HG02642 (cell line): ENCODE data around the gene TBC1D8.

Source experiments
- ATAC-seq: cut with Tn5 transposase; IDR thresholded peaks from one replicate; pipeline ENCODE4 v1.9.1; 2021; ENCODE audit warnings: mild to moderate bottlenecking; ENCODE audit not compliant: unreplicated experiment, poor library complexity

TBC1D8 gene

DNA sequence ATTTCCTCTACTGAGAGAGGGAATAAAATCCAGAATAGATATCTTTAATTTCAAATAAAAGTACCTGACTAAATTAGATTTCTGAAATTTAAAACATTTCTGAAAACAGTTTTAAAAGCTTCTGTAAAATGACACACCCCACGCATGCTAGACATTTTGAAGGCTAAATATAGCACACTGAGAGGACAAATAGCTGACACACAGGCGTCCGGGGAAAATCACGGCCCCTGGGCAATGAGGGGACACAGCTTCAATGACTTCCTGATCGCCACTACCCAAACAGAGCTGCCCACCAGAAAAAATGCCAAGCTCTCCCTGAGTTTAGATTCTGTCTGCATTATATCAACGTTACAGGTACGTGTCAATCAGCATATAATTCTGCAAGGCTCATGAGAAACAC, 10.9 kb downstream of the TBC1D8 start:
- ATAC-seq = no peak

DNA sequence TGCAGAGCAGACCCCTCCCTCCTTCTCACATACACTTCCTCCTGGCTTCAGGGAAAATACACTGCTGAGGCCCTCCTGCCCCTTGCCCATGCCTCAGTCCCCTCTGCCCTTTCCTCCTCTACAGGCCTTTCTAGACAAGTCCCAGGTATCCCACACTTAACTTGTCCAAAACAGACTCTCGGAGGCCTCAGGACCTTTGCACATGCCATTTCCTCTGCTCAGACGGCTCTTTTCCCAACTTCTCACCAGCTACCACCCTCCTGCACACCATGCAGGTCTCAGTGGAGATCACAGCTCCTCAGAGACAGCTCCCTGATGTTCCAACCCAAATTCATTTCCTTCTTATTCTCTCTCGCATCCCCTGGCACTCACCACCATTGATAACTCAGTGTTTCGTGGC, 11.7 kb downstream of the TBC1D8 start:
- ATAC-seq = no peak

DNA sequence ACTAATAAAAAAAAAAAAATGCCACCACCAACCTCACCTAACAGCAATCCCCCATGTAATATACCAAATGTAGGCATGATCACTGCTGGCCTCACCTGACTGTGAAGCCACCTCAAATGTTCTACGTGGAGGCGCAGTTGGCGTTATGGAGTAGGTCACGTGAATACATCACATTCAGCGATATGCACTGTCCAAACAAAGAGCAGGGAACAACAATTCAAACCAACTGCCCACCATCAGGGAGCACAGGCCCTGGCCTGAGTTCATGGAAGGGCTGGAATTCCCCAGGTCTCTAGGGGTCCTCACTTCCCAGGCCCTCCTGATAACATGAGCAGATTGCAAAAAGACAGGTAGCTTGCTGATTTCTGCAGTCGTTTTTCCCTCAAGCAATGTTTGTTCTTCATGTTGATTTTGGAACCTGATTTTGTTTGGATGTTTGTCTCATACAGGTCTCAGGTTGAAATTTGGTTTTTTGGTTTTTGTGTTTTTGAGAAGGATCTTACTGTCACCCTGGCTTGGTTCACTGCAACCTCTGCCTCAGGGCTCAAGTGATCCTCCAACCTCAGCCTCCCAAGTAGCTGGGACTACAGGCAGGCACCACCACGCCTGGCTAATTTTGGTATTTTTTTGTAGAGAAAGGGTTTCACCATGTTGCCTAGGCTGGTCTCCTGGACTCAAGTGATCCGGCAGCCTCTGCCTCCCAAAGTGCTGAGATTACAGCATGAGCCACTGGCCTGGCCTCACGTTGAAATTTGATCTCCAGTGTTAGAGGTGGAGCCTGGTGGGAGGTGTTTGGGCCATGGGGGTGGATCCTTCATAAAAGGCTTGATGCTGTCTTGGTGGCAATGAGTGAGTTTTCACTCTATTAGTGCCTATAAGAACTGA, 15.5 kb downstream of the TBC1D8 start:
- ATAC-seq = no peak

DNA sequence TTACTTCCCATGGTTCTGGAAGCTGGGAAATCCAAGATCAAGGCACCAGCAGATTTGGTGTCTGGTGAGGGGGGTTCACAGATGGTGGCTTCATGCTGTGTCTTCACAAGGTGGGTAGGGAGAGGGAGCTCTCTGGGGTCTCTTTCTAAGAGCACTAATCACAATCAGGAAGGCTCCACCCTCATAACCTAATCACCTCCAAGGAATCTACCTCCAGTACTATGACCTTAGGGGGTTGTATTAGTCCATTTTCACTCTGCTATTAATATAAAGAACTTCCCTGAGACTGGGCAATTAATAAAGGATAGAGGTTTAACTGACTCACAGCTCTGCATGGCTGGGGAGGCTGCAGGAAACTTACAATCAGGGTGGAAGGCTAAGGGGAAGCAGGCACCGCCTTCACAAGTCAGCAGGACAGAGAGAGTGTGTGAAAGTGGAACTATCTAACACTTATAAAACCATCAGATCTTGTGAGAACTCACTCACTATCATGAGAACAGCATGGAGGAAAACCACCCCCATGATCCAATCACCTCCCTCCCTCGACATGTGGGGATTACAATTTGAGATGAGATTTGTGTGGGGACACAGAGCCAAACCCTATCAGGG, 17.6 kb downstream of the TBC1D8 start:
- ATAC-seq = no peak

GRCh38 chr2:101132202-101132601, 19.0 kb downstream of the TBC1D8 start:
- ATAC-seq = no peak

- ATAC-seq = no peak
Measured at GRCh38 chr2:101130081-101130480, 21.1 kb downstream of the TBC1D8 start.

- no peak for ATAC-seq
Measured at GRCh38 chr2:101127319-101128056, 23.7 kb downstream of the TBC1D8 start.

DNA sequence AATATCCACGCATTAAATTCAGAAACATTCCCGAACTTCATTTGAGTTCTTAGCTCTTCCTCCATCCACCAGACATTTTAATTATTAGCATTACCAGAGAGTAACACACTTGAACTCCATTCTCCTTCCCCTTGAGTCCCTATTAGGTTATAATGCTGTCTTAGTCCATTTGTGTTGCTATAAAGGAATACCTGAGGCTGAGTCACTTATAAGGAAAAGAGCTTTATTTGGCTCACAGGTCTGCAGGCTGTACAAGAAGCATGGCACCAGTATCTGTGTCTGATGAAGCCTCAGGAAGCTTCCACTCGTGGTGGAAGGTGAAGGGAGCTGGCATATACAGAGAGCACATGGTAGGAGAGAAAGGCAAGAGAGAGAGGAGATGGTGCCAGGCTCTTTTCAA, 25.4 kb downstream of the TBC1D8 start:
- ATAC-seq = no peak

- no peak for ATAC-seq
Measured at GRCh38 chr2:101125374-101125773, 25.8 kb downstream of the TBC1D8 start.

DNA sequence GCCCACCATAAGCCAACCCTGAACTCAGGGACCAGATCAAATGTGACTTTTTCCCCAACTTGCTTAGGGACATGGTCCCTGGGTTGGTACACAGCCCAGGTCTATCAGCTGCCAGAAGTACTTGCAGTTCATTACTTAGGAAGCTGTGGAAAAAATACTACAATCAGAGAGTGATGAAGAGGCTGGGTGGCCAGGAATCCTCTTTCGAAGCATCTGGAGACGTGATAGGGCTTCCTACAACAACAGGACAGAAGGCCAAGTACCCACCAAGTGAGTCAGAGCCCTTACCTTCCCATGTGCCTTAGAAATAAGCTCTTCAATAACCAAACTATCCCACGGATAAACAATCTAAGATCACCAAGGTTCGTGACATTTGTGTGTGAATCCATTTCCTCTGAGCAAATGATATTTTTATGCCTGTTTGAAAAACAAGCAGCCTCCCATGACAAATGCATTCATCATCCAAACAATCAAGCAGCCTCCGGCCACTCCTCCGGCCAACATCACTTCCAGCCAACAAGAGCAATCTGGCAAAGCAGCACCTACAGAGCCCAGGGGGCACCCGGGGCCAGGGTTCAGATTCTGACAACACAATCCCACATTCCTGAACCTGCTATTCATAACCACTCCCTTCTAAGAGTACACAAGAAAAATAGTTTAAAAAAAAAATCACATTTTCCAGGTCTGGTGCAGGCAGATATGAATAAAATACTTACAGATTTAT, 26.4 kb downstream of the TBC1D8 start:
- no peak for ATAC-seq

DNA sequence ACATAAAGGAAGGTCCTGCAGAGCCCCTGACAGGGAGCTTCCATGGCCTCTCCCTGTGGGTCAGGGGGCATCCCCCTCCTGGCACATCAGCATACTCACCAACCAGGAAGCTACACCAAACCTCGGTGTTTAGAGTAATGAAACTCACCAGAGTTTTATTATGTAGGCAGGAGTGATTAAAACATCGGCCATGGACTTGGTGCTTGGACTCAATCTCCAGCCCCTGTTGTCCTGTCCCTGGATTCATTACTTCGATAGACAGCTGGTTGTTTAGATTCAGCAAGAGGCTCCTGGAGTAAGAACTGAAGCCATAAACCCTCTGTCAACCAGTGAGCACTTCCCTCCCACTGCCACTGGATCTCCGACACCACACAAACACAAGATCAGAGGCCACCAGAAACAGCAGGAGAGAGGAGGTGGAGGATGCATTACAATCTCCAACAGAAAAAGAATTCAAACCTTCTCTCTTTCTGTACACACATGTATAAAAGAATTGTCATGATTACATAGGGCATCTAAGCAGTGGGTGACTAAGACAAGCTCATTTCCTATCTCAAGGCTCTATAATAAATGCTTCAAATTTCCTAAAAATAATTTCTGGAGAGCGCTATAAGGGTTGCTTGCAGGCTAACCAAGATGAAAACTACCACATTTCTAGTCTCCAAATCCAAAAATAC, 27.2 kb downstream of the TBC1D8 start:
- ATAC-seq = no peak

- ATAC-seq = no peak
Measured at GRCh38 chr2:101121174-101121573, 30.0 kb downstream of the TBC1D8 start.

DNA sequence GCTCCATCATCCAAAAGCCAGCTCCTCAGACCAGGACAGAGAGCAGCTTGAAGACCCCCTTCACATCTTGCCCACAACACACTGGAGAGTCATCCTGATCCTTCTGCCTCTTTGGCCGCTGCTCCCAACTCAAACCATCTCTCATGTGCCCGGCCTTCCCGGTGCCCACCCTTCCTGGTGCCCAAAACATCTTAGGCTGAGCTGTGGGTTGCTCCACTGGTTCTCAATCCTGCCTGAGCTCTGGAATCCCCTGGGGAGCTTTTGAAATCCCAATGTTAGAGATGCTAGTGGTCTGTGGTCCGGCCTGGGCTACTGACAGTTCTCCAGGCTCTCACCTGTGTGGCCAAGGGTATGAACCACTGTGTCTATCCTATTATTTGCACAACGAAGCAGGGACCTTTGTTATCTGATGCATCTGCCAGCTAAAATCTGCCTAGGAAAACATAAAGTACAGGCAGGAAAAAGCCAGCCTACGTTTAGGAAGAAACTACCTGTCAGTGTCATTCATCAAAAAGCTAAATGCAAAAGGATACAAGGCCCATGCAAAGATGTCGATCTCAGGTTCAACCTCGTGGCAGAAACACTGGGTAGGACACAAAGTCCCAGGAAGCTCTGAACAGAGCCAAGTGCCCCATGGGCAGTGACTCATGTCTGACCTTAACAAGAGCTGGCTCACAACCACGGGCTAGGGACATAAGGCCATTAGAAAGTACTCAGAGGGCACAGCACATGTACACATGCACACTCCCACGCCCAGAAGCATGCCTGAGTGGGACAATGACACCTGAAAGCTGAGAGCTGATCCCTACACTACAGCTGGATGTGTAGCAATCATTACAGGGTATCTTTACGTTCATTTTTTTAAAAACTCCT, 30.8 kb downstream of the TBC1D8 start:
- no peak for ATAC-seq

DNA sequence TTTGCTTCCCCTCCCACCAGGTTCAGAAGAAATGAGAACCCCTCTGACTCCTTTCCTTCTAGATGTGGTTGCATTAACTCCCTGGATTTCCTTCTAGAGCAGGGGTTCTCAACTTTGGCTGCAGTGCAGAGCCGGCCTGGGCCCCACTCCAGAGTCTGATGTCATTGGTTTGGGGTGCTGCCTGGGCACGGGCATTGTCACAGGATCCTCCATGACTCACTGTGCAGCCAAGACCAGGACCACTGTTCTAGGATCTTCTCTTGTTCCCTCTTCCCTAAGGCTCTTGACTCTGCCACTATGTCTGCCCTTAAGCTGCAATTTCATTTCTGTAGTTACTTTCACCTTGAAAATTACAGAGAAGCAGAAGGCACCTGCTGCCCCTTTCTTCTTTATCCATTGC, 31.8 kb downstream of the TBC1D8 start:
- no peak for ATAC-seq

DNA sequence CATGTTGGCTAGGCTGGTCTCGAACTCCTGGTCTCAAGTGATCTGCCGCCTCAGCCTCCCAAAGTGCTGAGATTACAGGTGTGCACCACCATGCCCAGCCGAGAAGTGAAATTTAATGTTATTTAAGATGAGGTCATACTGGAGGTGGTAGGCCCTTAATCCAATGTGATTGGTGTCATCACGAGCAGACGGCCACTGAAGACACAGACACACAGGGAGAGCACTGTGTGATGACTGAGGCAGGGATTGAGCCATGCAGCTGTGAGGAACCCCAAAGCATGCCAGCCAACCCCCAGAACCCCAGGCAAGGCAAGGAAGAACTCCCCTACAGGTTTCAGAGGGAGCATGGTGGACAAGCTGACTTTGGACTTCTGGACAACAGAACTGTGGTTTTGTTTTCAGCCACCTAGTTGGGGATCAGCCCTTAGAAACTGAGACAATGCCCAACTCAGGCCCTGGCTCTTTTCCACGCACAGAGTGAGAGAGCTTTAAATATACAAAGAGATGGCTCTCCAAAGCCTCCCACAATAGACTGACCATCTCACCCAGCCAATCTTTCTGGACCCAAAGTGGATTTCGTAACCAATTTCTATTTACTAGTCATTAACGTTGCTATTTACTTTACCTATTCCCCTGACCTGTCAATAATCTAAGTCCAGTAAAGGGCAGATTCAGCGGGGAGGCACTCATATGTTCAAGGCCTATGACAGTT, 34.2 kb downstream of the TBC1D8 start:
- ATAC-seq = no peak

- ATAC-seq = no peak
Measured at GRCh38 chr2:101116348-101116747, 34.8 kb downstream of the TBC1D8 start.

DNA sequence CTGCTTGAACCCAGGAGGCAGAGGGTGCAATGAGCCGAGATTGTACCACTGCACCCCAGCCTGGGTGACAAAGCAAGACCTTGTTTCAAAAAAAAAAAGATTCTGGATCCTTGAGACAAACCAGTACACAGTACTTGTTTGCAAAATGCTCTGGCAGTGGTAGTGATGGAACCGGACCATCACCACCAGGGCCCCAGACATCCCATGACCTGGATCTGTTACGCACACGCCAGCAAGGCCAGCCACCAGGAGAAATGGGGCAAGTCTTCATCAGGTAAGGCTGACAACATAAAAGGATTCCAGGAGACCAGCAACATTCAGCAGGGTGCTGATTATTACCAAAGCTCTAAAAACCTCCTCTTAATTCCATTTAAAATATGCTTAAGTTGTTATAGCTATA, 35.5 kb downstream of the TBC1D8 start:
- no peak for ATAC-seq

DNA sequence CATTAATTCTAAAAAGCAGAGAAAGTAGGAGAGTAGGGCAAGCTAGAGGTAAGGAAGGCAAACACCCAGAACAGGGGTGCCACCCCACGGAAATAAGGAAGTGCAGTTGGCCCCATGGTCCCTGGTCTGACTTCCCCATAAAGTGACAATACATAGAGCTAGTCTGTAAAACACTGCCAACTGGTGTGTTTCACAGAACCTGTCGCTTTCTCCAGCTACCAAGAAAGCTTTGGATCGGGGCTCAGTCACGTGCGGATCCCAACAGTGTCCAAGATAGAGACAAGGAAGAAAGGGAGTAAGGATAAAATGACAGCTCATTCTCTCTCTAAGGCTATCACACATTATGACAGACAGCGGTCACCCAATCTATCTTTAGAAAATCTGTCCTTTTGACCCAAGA, 36.4 kb downstream of the TBC1D8 start:
- no peak for ATAC-seq
